ENCODE measurements around the gene HOXB1. TPM values are rescaled to one million over a fixed set of nuclear protein-coding genes. Genes with fewer than 3 reads are reported as not detected.

The HOXB1 gene
- polyA plus RNA-seq, 1 of the 3 experiments (the other 2 are of a cell fraction) = not detected

DNA sequence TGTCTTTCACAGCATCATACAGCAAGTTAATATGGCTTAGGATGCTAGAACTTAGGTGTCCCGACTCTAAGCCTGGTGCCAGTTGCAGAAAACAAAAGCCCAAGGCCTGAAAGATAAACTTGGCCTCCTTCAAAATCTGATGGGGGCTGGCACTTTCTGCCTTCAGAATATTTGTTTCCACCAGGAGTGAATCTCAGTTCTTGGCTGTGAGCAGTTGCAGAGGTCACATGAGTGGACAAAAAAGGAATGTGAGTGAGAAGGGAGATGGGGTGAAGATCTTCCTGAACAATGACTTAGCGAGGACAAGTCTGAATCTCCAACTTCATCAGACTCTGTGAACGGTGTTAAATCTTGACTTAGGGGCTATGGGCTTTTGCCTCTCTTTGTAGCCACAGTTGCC lies 46.6 kb downstream of the HOXB1 start:
- no peak for DNase-seq
- WGBS (ENCODE audit: low lambda C conversion rate) = 24% methylated on average over 3 of the region's 3 CpGs
- Histone ChIP-seq H3K36me3 (replicated peaks in 1 of 2; ENCODE audit: control insufficient read depth in 1 of 2, insufficient read depth in 2 of 2, low read length in 1 of 2) (no peaks in the 10 kb centered on the region), H3K9me3 (no peaks in the 10 kb centered on the region), H3K4me3 (ENCODE audit: low read depth in 2 of 2, low read length in 1 of 2) (peak overlapping the region in 1 of 2 experiments; percentile 40; a peak in 2 of 4 replicates), H3K79me2 (ENCODE audit: insufficient read depth) (no peaks in the 10 kb centered on the region), H3K4me2 (peak overlapping the region; percentile 72), H3K9ac (peak overlapping the region; percentile 68; the same call in 1 of the 2 replicates), H2AFZ (ENCODE audit: low read depth) (peak overlapping the region; percentile 42; the same call in 1 of the 2 replicates), H4K20me1 (ENCODE audit: insufficient read depth) (no peaks in the 10 kb centered on the region), H3K4me1 (ENCODE audit: control insufficient read depth in 1 of 2, insufficient read depth in 2 of 2, low read depth in 1 of 2, low read length in 1 of 2) (peaks cover 0 to 33% of the 10 kb centered on the region in 2 experiments; a peak in 2 of 4 replicates), H3K27ac (ENCODE audit: low read depth in 2 of 2, low read length in 1 of 2) (peak overlapping the region in 1 of 2 experiments; percentile 89; a peak in 2 of 4 replicates), H3K27me3 (ENCODE audit: insufficient read depth) (peaks cover 8% of the 10 kb centered on the region; the same call in 1 of the 2 replicates), H3F3A (replicated peaks; ENCODE audit: insufficient read depth) (peaks cover 56% of the 10 kb centered on the region), H3K9me2 (no peaks in the 10 kb centered on the region)
- ChIA-PET CTCF (interaction anchor here (1.1 to 1.2 kb wide), 2 partner anchors 8 to 28 kb away, joined by 3 to 4 read pairs; no protein-coding TSS in a partner anchor), POLR2A (no interaction called here)
- TF ChIP-seq CTCF (IDR thresholded peaks at IDR 0.05) (no peak), USF1 (IDR thresholded peaks at IDR 0.05; ENCODE audit: borderline replicate concordance, low read depth) (peak; percentile 49; the same call in 1 of the 2 replicates), YY1 (IDR thresholded peaks at IDR 0.05; ENCODE audit: low read depth) (0 out of 2 replicates have a peak, but pooled peaks have one; percentile 4), FOXJ3 (CRISPR knock-in tag; IDR thresholded peaks at IDR 0.05) (no peak), GATA2 (CRISPR knock-in tag; IDR thresholded peaks at IDR 0.05) (no peak), RFX5 (IDR thresholded peaks at IDR 0.05; ENCODE audit: low read length) (no peak), SIN3A (IDR thresholded peaks at IDR 0.05; ENCODE audit: borderline replicate concordance, low read depth, low read length) (no peak), CHD2 (IDR thresholded peaks at IDR 0.05; ENCODE audit: low read length, partially characterized antibody) (no peak)

- CTCF ChIA-PET = interaction anchor here (0.7 to 1.2 kb wide), 4 partner anchors 9 to 27 kb away, joined by 3 to 4 read pairs (median 3); no protein-coding TSS in a partner anchor
- TF ChIP-seq RFX5 (IDR thresholded peaks at IDR 0.05; ENCODE audit: low read length) = no peak
- peak; percentile 49 for TF ChIP-seq USF1 (IDR thresholded peaks at IDR 0.05; ENCODE audit: borderline replicate concordance, low read depth)
- TF ChIP-seq ELF1 (IDR thresholded peaks at IDR 0.05) = peak; percentile 90
- TF ChIP-seq RXRA (IDR thresholded peaks at IDR 0.05; ENCODE audit: borderline replicate concordance, low read depth) = peak; percentile 49; the same call in 1 of the 2 replicates
- peak; percentile 52; the same call in 1 of the 2 replicates for TF ChIP-seq TAF1 (IDR thresholded peaks at IDR 0.05; ENCODE audit: borderline replicate concordance, low read depth, low read length)
- no peak for TF ChIP-seq MXI1 (IDR thresholded peaks at IDR 0.05; ENCODE audit: low read depth, low read length)
- TF ChIP-seq USF2 (IDR thresholded peaks at IDR 0.05; ENCODE audit: borderline replicate concordance, low read depth, low read length) = no peak
- no peak for TF ChIP-seq GATA2 (CRISPR knock-in tag; IDR thresholded peaks at IDR 0.05)
- peak; percentile 89 for TF ChIP-seq JUND (IDR thresholded peaks at IDR 0.05)
- peak; percentile 90; the same call in 1 of the 2 replicates for TF ChIP-seq FOXM1 (IDR thresholded peaks at IDR 0.05; ENCODE audit: low read depth)
- TF ChIP-seq TCF12 (IDR thresholded peaks at IDR 0.05) = peak; percentile 96
- TF ChIP-seq POLR2AphosphoS5 (IDR thresholded peaks at IDR 0.05; ENCODE audit: low read depth, low read length) = peak; percentile 59; the same call in 1 of the 2 replicates
- peak; percentile 69; the same call in 1 of the 2 replicates for TF ChIP-seq ZBTB33 (IDR thresholded peaks at IDR 0.05; ENCODE audit: borderline replicate concordance, low read depth)
- peak; percentile 78 for TF ChIP-seq FOSL2 (IDR thresholded peaks at IDR 0.05; ENCODE audit: borderline replicate concordance, low read depth)
- peak; percentile 97 for TF ChIP-seq NFIC (IDR thresholded peaks at IDR 0.05; ENCODE audit: borderline replicate concordance)
Measured at GRCh38 chr17:48483471-48484131, 47.2 kb downstream of the HOXB1 start.

More at GRCh38 chr17:48483471-48484131, 47.2 kb downstream of the HOXB1 start:
- Histone ChIP-seq H3K27ac (ENCODE audit: low read depth in 2 of 2, low read length in 1 of 2) (peak overlapping the region in 1 of 2 experiments; percentile 89; a peak in 2 of 4 replicates), H3K27me3 (ENCODE audit: insufficient read depth) (peaks cover 3% of the 10 kb centered on the region; the same call in 1 of the 2 replicates), H3K4me3 (ENCODE audit: low read depth in 2 of 2, low read length in 1 of 2) (peak overlapping the region in 1 of 2 experiments; percentile 40; a peak in 2 of 4 replicates), H3K36me3 (replicated peaks in 1 of 2; ENCODE audit: control insufficient read depth in 1 of 2, insufficient read depth in 2 of 2, low read length in 1 of 2) (no peaks in the 10 kb centered on the region), H3K9ac (peak overlapping the region; percentile 68; the same call in 1 of the 2 replicates), H3K4me1 (ENCODE audit: control insufficient read depth in 1 of 2, insufficient read depth in 2 of 2, low read depth in 1 of 2, low read length in 1 of 2) (peaks cover 0 to 33% of the 10 kb centered on the region in 2 experiments; a peak in 2 of 4 replicates), H4K20me1 (ENCODE audit: insufficient read depth) (no peaks in the 10 kb centered on the region), H3F3A (replicated peaks; ENCODE audit: insufficient read depth) (peaks cover 56% of the 10 kb centered on the region), H3K9me3 (no peaks in the 10 kb centered on the region), H3K4me2 (peak overlapping the region; percentile 72), H3K79me2 (ENCODE audit: insufficient read depth) (no peaks in the 10 kb centered on the region), H3K9me2 (no peaks in the 10 kb centered on the region), H2AFZ (ENCODE audit: low read depth) (peak overlapping the region; percentile 42)
- POLR2A ChIA-PET = no interaction called here
- WGBS (ENCODE audit: low lambda C conversion rate) = 3% methylated on average over 6 of the region's 6 CpGs
- DNase-seq = no peak

All from SK-N-SH (cell line).